Left ventricle myocardium inferior (tissue), 1 donor: ENCODE data around the gene TULP4. TPM values are rescaled to one million over a fixed set of nuclear protein-coding genes. Genes with fewer than 3 reads are reported as not detected.

Source experiments
- DNase-seq: peaks from one replicate; pipeline ENCODE4 v3.0.0-alpha.2; 2020
- H3K27ac ChIP-seq: fragments of 200-600 bp; replicated peaks from 2 replicates; pipeline ENCODE4 v1.8.0; 2021
- H3K27me3 ChIP-seq: fragments of 200-600 bp; 2 replicates; pipeline ENCODE4 v1.8.0; 2021; ENCODE audit warnings: low read depth
- H3K36me3 ChIP-seq: fragments of 200-600 bp; 2 replicates; pipeline ENCODE4 v1.8.0; 2021
- H3K4me1 ChIP-seq: fragments of 200-600 bp; 2 replicates; pipeline ENCODE4 v1.8.0; 2021
- H3K4me3 ChIP-seq: fragments of 200-600 bp; 2 replicates; pipeline ENCODE4 v1.8.0; 2021; ENCODE audit warnings: mild to moderate bottlenecking, moderate library complexity
- H3K9me3 ChIP-seq: fragments of 200-600 bp; replicated peaks from 2 replicates; pipeline ENCODE4 v1.8.0; 2021
- intact Hi-C: fragments of 100-400 bp; cut with micrococcal nuclease; formaldehyde crosslinking; loops from one replicate; pipeline ENCODE4 v1.11.0; 2022
- total RNA-seq: library from RNA; stranded (reverse); fragmentation: NEBNext Ultra II Directional; extraction: Animal tissue kit (Norgen Biotek cat#: 25700); gene quantifications from one replicate; pipeline ENCODE4 v1.2.1, GENCODE V29; 2021
- TF ChIP-seq, protein P1 (sequence below): fragments of 200-600 bp; IDR thresholded peaks from 2 replicates; pipeline ENCODE4 v1.8.0; 2021; ENCODE audit warnings: antibody characterized with exemption, mild to moderate bottlenecking, borderline replicate concordance
- donor health status: DM: no; HTN: yes; CAD: no; lungs with severe emphysema.

The TULP4 gene
- total RNA-seq, 1 donor from 2014 or later = 111 TPM

DNA sequence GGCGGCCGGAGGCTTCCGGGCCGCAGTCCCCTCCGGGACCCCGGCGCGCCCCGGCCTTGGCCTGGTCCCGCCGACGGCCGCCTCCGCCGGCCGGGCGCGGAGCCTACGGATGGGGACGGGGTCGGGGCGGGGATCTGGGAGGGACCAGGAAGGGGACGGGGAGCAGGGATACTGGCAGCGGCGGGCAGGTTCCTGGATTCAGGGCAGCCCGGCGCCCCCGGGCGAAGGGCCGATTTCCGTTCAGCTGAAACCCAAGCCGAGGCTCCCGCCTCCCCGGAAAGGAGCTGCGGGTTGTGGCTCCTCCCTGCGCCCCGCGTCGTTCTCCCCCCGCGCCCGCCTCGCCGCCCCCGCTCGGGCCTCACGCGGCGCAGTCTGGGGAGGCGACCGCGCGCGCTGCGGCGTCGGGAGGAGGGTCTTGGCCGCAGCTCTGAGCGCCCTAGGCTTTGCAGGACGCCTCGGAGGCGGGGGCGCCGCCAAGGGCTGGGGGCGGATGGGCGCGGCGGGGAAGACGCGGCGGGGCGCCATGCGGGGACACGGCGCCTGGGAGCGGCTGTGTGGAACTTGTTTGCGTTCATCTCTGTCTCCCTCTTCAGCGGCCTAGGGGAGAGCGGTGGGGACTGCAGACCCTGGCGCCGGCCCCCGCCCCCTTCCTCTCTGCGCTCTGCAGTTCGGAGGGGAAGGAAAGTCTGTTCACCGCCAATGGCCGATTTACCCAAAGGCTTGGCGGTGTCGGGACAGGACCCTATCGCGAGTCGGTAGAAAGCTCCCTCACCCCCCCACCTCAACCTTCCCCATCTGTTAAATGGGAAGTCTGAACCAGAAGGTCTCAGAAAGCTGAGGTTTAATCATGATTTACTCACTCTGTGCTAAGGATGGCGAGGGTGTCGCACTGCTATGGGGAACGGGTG lies 224.9 kb downstream of the TULP4 start:
- H3K27me3 ChIP-seq = peaks cover 42% of the 10 kb centered on the region
- H3K4me1 ChIP-seq = peaks cover 17% of the 10 kb centered on the region

DNA sequence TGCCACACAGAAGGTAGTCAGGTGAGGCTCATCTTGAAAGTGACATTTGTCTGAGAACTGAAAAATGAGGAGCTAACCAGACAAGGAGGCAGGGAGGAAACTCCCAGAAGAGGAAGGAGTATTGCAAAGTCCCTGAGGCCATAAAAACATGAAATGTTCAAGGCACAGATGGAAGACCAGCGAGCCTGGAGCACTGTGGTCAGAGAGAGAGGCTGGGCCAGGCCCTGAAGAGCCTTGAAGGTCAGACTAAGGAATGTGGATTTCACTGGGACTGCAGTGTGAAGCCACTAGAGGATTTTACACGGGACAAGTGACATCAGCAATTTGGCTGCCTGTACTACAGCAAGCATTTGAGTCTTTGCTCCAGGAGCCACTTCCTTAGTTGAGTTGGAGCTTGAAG lies 226.5 kb downstream of the TULP4 start:
- H3K27ac ChIP-seq = no peak overlapping the region
- DNase-seq = no peak
- no peak overlapping the region for H3K4me3 ChIP-seq
- TF ChIP-seq, protein P1, sequence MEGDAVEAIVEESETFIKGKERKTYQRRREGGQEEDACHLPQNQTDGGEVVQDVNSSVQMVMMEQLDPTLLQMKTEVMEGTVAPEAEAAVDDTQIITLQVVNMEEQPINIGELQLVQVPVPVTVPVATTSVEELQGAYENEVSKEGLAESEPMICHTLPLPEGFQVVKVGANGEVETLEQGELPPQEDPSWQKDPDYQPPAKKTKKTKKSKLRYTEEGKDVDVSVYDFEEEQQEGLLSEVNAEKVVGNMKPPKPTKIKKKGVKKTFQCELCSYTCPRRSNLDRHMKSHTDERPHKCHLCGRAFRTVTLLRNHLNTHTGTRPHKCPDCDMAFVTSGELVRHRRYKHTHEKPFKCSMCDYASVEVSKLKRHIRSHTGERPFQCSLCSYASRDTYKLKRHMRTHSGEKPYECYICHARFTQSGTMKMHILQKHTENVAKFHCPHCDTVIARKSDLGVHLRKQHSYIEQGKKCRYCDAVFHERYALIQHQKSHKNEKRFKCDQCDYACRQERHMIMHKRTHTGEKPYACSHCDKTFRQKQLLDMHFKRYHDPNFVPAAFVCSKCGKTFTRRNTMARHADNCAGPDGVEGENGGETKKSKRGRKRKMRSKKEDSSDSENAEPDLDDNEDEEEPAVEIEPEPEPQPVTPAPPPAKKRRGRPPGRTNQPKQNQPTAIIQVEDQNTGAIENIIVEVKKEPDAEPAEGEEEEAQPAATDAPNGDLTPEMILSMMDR = no peak
- H3K27me3 ChIP-seq = peaks cover 38% of the 10 kb centered on the region
- no peaks in the 10 kb centered on the region for H3K36me3 ChIP-seq
- peaks cover 17% of the 10 kb centered on the region for H3K4me1 ChIP-seq
- intact Hi-C loops = no loop called here
- H3K9me3 ChIP-seq = no peaks in the 10 kb centered on the region

More for the DNA sequence above, 224.9 kb downstream of the TULP4 start:
- H3K27ac ChIP-seq = peak overlapping the region; percentile 48
- intact Hi-C loops = no loop called here
- peak overlapping the region; percentile 72 for H3K4me3 ChIP-seq
- no peaks in the 10 kb centered on the region for H3K36me3 ChIP-seq
- no peak for DNase-seq
- TF ChIP-seq, protein P1 = no peak
- peaks cover 6% of the 10 kb centered on the region for H3K9me3 ChIP-seq

DNA sequence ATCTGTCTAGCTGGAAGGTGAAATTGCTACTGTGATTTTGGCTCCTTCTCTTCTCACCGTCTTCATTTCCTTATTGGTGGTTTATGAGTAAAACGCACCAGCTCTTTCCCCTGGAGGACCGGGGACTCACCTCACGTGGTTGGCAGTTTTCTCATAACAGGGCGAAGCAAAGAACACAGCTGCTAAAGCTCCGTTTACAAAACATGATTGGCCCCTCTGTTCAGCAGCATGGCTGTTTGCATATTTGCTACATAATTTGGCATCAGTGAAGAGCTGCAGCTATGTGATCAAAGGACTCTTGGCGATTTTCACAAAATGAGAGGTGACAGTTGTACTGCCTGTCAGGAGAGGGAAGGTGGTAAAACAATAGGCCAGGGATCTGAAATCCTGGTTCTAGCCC lies 227.1 kb downstream of the TULP4 start:
- intact Hi-C loops = no loop called here
- TF ChIP-seq, protein P1 = no peak
- Histone ChIP-seq H3K9me3 (no peaks in the 10 kb centered on the region), H3K27ac (no peak overlapping the region), H3K27me3 (peaks cover 38% of the 10 kb centered on the region), H3K4me1 (peaks cover 17% of the 10 kb centered on the region), H3K36me3 (no peaks in the 10 kb centered on the region), H3K4me3 (no peak overlapping the region)
- DNase-seq = no peak

DNA sequence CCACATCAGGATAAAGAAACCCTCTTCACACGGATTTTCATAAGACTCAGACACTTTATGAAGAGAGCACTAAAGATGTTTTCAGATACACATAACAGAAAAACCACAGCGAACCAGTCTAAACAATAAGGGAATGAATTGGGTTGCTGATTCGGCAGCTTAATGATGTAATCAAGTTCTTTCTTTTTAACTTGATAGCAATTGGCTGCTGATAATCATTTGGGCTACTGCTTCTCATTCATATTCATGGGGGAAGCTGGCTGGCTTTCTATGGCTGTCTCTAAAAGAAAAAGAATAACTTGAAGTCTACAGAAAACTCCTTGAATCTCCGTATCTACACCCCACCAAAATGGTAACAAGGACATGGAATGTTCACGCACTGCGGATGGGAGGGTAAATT lies 227.6 kb downstream of the TULP4 start:
- Histone ChIP-seq H3K4me3 (no peak overlapping the region), H3K27ac (no peak overlapping the region), H3K27me3 (peaks cover 34% of the 10 kb centered on the region), H3K9me3 (no peaks in the 10 kb centered on the region), H3K36me3 (no peaks in the 10 kb centered on the region), H3K4me1 (peaks cover 17% of the 10 kb centered on the region)
- DNase-seq = no peak
- intact Hi-C loops = no loop called here
- TF ChIP-seq, protein P1 = no peak

DNA sequence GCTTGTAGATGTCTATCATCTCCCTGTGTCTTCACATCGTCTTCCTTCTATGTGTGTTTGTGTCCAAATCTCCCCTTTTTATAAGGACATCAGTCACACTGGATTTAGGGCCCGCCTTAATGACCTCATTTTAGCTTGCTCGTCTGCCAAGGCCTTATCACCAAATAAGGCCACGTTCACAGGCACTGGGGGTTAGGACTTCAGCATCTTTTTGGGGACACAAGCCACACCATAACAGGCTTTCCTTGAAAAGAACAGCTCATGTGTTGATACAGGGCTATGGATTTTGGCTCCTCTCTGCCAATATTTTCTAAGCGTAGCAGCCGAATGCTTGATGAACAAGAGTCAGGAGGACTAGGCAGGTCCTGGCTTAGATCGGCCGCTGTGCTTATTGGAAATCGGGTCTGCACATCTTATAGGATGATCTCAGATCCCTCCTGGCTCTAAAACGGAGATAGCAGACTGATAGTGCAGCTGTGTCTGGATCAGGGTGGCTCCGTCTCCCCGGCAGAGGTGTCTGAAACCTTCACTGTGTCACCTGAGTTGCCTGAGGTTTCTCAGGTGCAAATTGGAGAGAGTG lies 231.4 kb downstream of the TULP4 start:
- no peak for DNase-seq
- no peak overlapping the region for H3K4me3 ChIP-seq
- intact Hi-C loops = no loop called here
- no peak overlapping the region for H3K27ac ChIP-seq
- no peaks in the 10 kb centered on the region for H3K4me1 ChIP-seq
- TF ChIP-seq, protein P1 = no peak
- peaks cover 22% of the 10 kb centered on the region for H3K27me3 ChIP-seq
- H3K9me3 ChIP-seq = no peaks in the 10 kb centered on the region
- no peaks in the 10 kb centered on the region for H3K36me3 ChIP-seq
